Germinal center (tissue), 1 donor: ENCODE results near the gene KNDC1.
A peak's percentile ranks its signal among the peaks of the same experiment; 100 is the strongest.
"Not testable (repeated sequence)": the region's sequence is repeated elsewhere in the genome, so short reads cannot be mapped to it uniquely, and the experiment has no call there.

Experiments used
- DNase-seq: peaks from one replicate; pipeline ENCODE4 v3.0.0; 2012; ENCODE audit warnings: mixed read lengths, low spot score

Gene KNDC1

GRCh38 chr10:133224076-133224475, 64.1 kb downstream of the KNDC1 start:
- DNase-seq, result no peak

GRCh38 chr10:133224756-133225372, 64.8 kb downstream of the KNDC1 start:
- no peak for DNase-seq

DNA sequence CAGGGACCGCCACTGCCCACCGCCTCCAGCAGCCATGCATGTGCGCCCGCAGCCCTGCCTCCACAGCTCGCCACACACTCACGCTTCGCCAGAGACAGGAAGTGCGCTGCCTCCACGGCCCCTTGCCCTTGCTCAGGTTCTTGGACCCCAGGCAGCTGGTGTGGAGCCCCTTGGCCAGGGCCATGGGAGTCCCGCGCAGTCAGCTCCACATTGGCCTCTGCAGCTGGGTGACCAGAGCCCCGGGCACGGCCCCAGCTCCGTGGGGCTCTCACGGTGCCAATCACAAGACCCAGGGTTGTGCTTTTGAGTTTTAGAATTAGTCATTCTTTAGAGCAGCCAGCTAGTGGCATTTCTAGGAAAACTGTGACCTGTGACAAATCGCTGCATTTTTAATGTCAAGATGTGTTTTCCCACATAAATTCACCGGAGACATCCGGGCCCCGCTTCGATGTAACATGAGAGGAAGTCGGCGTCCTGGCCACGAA, 65.7 kb downstream of the KNDC1 start:
- no peak for DNase-seq

DNA sequence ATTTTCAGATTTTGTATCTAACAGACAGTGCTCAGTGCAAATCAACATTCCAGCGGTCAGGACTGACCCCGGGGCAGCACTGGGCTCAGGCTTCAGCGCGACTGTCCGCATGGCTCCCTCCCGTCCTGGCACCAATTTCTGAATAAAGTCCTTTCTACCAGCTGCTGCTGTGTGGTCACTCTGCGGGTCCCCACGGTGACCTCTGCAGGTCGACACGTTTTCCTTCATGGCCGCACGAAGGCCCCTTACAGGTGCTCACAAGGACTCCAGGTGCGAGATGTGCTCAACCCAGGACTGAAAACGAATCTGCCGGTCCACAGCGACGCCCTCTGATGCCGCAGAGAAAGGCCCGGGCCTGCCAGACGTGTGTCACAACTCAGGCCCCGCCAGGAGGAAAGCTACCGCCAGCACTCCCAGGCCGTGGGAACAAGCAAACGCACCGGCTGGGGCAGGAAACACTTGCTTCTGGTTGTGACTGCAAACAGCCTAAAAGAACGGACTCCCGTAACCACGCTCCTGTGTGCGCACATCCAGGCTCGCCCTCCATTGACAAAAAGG, 66.3 kb downstream of the KNDC1 start:
- no peak for DNase-seq

DNA sequence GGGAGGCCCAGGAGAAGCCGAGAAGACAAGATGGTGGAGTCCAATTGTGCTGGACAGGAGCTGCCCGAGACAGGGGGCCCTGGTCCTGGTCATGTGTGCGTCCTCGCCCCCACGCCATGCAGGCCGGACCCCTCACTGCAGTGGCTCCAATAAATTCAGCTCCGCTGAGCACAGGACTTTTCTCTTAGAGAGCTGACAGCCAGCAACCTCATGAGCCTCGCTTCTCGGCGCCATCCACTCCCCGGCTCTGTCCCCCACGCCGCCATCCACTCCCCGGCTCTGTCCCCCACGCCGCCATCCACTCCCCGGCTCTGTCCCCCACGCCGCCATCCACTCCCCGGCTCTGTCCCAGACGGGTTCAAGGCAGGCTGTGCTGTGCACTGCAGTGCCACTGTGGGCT, 67.2 kb downstream of the KNDC1 start:
- DNase-seq, result no peak

DNA sequence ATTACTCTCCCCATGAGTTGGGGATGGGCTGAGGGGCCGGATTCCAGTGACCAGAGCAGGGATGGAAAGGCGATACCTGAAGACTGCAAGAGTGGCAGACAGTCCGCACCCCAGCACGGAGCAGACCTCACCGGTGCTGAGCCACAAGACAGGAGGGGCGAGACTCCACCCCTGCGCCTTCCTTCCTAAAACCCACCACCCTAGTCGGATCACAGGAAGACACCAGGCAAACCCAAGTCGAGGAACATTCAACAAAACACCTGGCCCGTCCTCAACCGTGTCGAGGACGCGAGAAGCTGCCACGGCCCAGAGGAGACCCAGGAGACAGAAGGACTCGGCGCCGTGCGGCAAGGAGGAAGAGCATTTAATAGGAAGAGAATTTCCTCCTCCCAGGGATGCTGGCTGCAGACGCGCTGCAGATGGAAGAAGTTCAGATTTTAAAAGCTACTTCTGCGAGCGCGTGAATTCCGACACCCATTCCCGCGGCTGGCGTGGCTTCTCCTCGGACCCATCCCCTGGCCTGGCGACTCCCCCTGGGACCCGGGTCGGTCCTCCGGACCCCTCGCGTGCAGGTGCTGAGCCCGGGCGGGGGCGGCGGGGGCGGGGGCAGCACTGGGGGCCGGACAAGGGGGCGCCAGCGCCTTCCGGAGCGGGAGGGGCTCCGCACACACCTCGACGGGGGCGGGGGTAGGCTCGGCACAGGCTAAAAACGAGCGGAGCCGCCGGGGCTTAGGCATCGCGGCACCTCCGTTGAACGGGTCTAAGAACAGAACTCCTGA, 69.4 kb downstream of the KNDC1 start:
- DNase-seq, result no peak

DNA sequence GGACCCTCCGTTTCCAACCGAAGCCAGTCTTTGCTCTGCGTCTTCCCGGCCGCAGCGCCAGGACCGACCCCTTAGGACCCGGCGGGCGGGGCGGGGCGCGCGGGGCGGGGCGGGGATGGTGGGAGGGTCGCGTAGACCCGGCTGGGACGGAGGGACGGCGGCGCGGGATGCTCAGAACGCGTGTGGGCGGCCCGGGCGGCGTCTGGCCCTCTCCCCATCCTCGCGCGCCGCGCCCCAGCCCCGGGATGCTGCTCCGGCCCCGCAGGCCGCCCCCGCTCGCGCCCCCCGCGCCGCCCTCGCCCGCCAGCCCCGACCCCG, 70.0 kb downstream of the KNDC1 start, which contains the start of gene UTF1:
UTF1 (plus strand) TSS at position 174 of the 318 bp plus-strand sequence; CDS start at position 246, 72 bp downstream.
- no peak for DNase-seq

- DNase-seq, result peak; percentile 64
These were observed 70.6 kb downstream of the KNDC1 start for GRCh38 chr10:133230387-133231195.

- no peak for DNase-seq
These were observed 71.4 kb downstream of the KNDC1 start for GRCh38 chr10:133231244-133231945.

GRCh38 chr10:133231946-133232574, 72.0 kb downstream of the KNDC1 start:
- DNase-seq, result no peak

DNA sequence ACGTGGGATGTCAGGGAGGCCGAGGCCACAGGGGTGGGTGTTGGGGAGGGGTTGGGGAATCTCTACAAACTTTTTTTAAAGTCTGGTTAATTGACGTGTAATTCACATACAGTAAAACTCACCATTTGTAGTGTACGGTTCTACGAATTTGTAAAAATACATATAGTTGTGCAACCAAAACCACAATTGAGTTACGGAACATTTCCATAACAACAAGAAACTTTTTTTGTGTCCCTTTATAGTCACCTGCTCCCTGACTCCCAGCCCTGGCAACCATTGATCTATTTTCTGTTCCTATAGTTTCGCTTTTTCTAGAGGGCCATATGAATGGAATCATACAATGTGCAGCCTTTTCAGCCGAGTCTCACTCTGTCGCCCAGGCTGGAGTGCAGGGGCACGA, 74.8 kb downstream of the KNDC1 start:
- DNase-seq, result not testable (repeated sequence)

- no peak for DNase-seq
These were observed 75.3 kb downstream of the KNDC1 start for GRCh38 chr10:133235265-133235855.

- no peak for DNase-seq
These were observed 75.9 kb downstream of the KNDC1 start for GRCh38 chr10:133235932-133236331.

- DNase-seq, result no peak
These were observed 76.6 kb downstream of the KNDC1 start for GRCh38 chr10:133236401-133237240.

GRCh38 chr10:133237241-133237587, 77.2 kb downstream of the KNDC1 start:
- DNase-seq, result no peak

GRCh38 chr10:133237588-133238465, 77.8 kb downstream of the KNDC1 start, which contains the start of gene VENTX:
Gene VENTX, plus strand, starts transcription at chr10:133237855. Its CDS starts 60 bp downstream, at chr10:133237915.
- DNase-seq, result no peak

DNA sequence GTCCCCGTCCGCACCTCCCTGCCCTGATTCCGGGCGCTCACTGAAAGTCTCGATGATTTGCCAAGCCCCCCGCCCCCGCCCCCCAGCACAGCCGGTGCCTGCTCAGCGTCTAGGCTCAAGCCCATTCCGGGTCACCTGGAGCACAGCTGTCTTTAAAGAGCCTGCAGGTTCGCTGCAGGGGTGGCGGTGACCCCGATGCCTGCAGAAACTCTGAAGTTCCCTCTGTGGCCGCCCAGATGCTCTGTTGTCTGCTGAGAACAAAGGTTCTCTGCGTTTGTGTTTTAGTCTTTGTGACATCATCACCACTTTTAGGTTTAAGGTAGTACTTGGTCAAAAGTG, 78.4 kb downstream of the KNDC1 start:
- DNase-seq, result no peak

- no peak for DNase-seq
These were observed 80.0 kb downstream of the KNDC1 start for GRCh38 chr10:133239990-133240389.
